HG03103 (cell line): Measurements from ENCODE around the gene SLC2A4.
"Not testable (repeated sequence)": the region's sequence is repeated elsewhere in the genome, so short reads cannot be mapped to it uniquely, and the experiment has no call there.

Source experiments
- ATAC-seq: cut with Tn5 transposase; IDR thresholded peaks from one replicate; pipeline ENCODE4 v1.9.1; 2021; ENCODE audit warnings: low read depth; ENCODE audit not compliant: unreplicated experiment

The SLC2A4 gene

GRCh38 chr17:7281074-7281952 lies at the start of gene SLC2A4:
Gene SLC2A4, plus strand, starts transcription at chr17:7281718. Its CDS starts 217 bp downstream, at chr17:7281935.
- no peak for ATAC-seq

- no peak for ATAC-seq
Measured at GRCh38 chr17:7232114-7232513, 49.4 kb upstream of the SLC2A4 start.

- ATAC-seq: no peak
Measured at GRCh38 chr17:7233701-7234082, 47.8 kb upstream of the SLC2A4 start.

GRCh38 chr17:7234083-7234951 lies 47.2 kb upstream of the SLC2A4 start, which contains the start of gene DVL2:
Gene DVL2, minus strand, starts transcription at chr17:7234517. Its CDS starts 255 bp downstream, at chr17:7234262.
- peak; percentile 52 for ATAC-seq

GRCh38 chr17:7235693-7236665 lies 45.5 kb upstream of the SLC2A4 start:
- no peak for ATAC-seq

GRCh38 chr17:7236808-7237207 lies 44.7 kb upstream of the SLC2A4 start:
- no peak for ATAC-seq

GRCh38 chr17:7237266-7237760 lies 44.2 kb upstream of the SLC2A4 start:
- ATAC-seq: no peak

GRCh38 chr17:7237761-7238419 lies 43.6 kb upstream of the SLC2A4 start:
- ATAC-seq: no peak

- no peak for ATAC-seq
Measured at GRCh38 chr17:7238420-7239090, 43.0 kb upstream of the SLC2A4 start.

- ATAC-seq: peak; percentile 45
Measured at GRCh38 chr17:7239091-7240027, 42.2 kb upstream of the SLC2A4 start, which contains the start of gene PHF23. Gene PHF23, minus strand, starts transcription at chr17:7239457. Its CDS starts 178 bp downstream, at chr17:7239279.

GRCh38 chr17:7240375-7240774 lies 41.1 kb upstream of the SLC2A4 start:
- no peak for ATAC-seq

GRCh38 chr17:7241090-7241733 lies 40.3 kb upstream of the SLC2A4 start:
- ATAC-seq: no peak

GRCh38 chr17:7241783-7242716 lies 39.5 kb upstream of the SLC2A4 start, which contains the start of gene GABARAP:
Gene GABARAP, minus strand, starts transcription at chr17:7242449. Its CDS starts 119 bp downstream, at chr17:7242330.
- no peak for ATAC-seq

- no peak for ATAC-seq
Measured at GRCh38 chr17:7242717-7243452, 38.6 kb upstream of the SLC2A4 start.

GRCh38 chr17:7243453-7243729 lies 38.1 kb upstream of the SLC2A4 start:
- no peak for ATAC-seq

GRCh38 chr17:7243838-7244237 lies 37.7 kb upstream of the SLC2A4 start:
- ATAC-seq: not testable (repeated sequence)
